Neural progenitor cell (in vitro differentiated cells): ENCODE results near the gene RPL9.

Source experiments
- EZH2 ChIP-seq: fragments of 200-600 bp; sonication (generic); IDR thresholded peaks from 2 replicates; pipeline ENCODE4 v1.6.1; 2017; ENCODE audit warnings: antibody characterized with exemption, mild to moderate bottlenecking, moderate library complexity
- EZH2phosphoT487 ChIP-seq: fragments of 200-600 bp; sonication (generic); IDR thresholded peaks from 2 replicates; pipeline ENCODE4 v1.6.1; 2017; ENCODE audit warnings: antibody characterized with exemption
- TF ChIP-seq, protein P1 (sequence below): fragments of 200-600 bp; sonication (generic); IDR thresholded peaks from 2 replicates; pipeline ENCODE4 v1.5.1; 2017; ENCODE audit warnings: antibody characterized with exemption, mild to moderate bottlenecking

DNA sequence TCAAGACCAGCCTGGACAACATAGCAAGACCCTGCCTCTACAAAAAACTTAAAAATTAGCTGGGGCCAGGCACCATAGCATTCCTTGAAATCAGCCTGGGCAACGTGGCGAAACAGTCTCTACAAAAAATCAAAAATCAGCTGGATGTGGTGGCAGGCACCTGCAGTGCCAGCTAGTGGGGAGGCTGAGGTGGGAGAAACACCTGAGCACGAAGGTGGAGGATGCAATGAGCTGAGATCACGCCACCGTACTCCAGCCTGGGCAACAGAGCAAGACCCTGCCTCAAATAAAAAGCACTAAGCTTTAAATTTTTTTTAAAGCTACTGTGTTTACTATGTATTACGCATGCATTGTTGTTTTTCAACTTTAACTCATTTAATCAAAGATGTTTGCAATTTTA is 3.2 kb downstream of the RPL9 start:
- TF ChIP-seq, protein P1, sequence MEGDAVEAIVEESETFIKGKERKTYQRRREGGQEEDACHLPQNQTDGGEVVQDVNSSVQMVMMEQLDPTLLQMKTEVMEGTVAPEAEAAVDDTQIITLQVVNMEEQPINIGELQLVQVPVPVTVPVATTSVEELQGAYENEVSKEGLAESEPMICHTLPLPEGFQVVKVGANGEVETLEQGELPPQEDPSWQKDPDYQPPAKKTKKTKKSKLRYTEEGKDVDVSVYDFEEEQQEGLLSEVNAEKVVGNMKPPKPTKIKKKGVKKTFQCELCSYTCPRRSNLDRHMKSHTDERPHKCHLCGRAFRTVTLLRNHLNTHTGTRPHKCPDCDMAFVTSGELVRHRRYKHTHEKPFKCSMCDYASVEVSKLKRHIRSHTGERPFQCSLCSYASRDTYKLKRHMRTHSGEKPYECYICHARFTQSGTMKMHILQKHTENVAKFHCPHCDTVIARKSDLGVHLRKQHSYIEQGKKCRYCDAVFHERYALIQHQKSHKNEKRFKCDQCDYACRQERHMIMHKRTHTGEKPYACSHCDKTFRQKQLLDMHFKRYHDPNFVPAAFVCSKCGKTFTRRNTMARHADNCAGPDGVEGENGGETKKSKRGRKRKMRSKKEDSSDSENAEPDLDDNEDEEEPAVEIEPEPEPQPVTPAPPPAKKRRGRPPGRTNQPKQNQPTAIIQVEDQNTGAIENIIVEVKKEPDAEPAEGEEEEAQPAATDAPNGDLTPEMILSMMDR = no peak
- TF ChIP-seq EZH2 (no peak), EZH2phosphoT487 (no peak)
